GM10266 (cell line): ENCODE data around the gene FYCO1.

ENCODE experiments used
- DNase-seq: peaks from one replicate; pipeline ENCODE4 v3.0.0; 2012; ENCODE audit errors: extremely low spot score
- TF ChIP-seq, protein P1 (sequence below): IDR thresholded peaks from 2 replicates; pipeline ENCODE4 v1.5.1; 2012; ENCODE audit warnings: mild to moderate bottlenecking, low read depth; ENCODE audit not compliant: control insufficient read depth, insufficient read depth; ENCODE audit errors: missing control alignments

Gene FYCO1

GRCh38 chr3:46029953-46030543, 34.4 kb upstream of the FYCO1 start:
- TF ChIP-seq, protein P1, sequence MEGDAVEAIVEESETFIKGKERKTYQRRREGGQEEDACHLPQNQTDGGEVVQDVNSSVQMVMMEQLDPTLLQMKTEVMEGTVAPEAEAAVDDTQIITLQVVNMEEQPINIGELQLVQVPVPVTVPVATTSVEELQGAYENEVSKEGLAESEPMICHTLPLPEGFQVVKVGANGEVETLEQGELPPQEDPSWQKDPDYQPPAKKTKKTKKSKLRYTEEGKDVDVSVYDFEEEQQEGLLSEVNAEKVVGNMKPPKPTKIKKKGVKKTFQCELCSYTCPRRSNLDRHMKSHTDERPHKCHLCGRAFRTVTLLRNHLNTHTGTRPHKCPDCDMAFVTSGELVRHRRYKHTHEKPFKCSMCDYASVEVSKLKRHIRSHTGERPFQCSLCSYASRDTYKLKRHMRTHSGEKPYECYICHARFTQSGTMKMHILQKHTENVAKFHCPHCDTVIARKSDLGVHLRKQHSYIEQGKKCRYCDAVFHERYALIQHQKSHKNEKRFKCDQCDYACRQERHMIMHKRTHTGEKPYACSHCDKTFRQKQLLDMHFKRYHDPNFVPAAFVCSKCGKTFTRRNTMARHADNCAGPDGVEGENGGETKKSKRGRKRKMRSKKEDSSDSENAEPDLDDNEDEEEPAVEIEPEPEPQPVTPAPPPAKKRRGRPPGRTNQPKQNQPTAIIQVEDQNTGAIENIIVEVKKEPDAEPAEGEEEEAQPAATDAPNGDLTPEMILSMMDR, result no peak
- no peak for DNase-seq

- no peak for DNase-seq
- TF ChIP-seq, protein P1, result no peak
These were observed 32.2 kb upstream of the FYCO1 start for GRCh38 chr3:46027736-46028397.

DNA sequence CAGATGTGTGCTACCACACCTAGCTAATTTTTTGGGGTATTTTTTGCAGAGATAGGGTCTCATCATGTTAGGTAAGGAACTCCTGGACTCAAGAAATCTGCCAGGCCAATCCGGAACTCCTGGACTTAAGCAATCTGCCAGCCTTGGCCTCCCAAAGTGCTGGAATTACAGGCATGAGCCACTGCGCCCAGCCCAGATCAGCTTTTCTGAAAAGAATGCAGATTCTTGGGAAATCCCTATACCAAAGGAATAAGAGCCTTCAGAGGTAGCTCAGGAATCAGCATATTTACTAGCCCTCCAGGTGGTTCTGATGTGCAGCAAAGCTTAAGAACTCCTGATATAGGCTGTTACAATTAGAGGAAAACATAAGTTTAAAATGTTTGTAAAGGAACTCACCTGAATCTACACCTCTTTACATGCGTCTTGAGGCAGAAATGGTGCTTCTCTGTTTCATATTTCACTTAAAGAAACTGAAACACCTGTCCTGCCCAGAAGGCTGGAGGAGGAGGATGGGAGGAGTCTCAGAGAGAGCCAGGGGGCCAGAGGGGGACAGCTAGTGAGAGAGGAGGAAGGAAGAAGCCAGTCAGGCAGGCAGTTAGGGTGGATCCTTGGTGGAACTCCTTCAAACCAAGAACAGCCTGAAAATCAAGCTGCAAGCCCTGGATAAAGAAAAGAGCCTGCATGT, 31.5 kb upstream of the FYCO1 start, which contains the start of gene XCR1:
TSS of gene XCR1 (minus strand) at position 463 of the 685 bp plus-strand sequence. CDS start 5,536 bp downstream, outside the sequence.
- DNase-seq, result no peak
- TF ChIP-seq, protein P1, result no peak

- TF ChIP-seq, protein P1, result no peak
- no peak for DNase-seq
These were observed 29.5 kb upstream of the FYCO1 start for GRCh38 chr3:46025139-46025538.

DNA sequence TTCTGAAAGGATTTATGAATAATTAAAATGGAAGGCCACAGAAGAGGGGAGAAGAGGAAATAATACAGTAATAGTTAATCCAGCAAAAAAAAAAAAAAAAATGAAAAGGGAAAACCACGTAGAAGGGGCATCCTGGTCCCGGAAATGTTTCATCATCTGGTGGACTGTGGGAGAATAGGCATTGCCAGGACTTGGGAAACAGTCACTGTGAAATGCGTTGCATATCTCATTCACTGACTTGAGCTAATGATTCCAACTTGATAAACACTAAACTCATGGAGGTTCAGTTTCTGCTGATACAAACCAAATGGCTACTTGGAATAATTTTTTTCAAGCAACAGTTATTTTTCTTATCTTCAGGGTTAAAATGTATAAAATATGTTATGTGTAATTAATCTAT, 28.5 kb upstream of the FYCO1 start:
- TF ChIP-seq, protein P1, result no peak
- no peak for DNase-seq

- TF ChIP-seq, protein P1, result no peak
- DNase-seq, result no peak
These were observed 27.5 kb upstream of the FYCO1 start for GRCh38 chr3:46022909-46023785.

DNA sequence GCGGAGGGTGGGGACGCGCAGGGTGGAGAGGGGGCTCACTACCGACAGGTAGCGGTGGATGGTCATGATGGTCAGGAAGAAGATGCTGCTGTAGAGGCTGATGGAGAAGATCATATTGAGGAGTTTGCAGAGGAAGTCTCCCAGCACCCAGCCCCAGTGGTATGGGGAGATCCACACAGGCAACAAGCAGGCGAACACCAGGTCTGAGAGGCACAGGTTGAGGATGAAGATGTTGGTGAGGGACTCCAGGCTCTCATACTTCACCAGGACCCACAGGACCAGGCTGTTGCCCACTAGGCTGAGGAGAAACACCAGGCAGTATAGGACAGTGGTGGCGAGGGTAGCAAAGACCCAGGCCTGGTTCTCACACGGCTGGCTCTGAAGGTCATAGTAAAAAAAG, 25.9 kb upstream of the FYCO1 start:
- no peak for DNase-seq
- TF ChIP-seq, protein P1, result no peak
